ENCODE measurements around the gene DCC.
A peak's percentile ranks its signal among the peaks of the same experiment; 100 is the strongest.

DCC gene

GRCh38 chr18:52426462-52426861, 86.5 kb downstream of the DCC start:
- DNase-seq = no peak

DNA sequence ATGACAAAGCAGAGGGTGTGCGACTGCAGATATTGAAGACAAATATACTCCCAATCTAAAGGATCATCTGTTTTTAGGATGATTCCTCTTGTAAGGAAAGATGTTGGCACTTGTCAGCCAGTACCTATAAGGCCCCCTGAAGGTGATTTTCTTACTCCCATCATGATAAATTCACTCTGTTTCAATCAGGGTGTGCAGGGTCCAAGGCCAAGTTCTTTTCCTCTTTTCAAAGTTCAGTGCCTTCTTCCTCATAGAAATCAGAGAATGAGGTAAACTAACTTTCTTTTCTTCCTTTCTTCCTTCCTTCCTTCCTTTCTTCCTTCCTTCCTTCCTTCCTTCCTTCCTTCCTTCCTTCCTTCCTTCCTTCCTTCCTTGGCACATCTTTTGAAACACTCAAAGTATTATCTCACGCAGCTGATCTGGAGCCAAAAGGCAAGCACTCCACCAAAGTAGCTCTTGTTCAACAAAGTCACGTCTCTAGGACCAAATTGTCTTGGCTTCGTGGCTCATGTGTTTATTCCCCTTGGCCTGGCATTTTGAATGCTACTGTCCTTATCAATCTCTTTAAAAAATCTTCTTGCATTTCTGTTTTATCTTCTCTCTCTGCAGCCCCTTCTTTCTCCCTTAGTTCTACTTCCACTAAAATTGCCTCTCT, 87.7 kb downstream of the DCC start:
- no peak for DNase-seq

GRCh38 chr18:52431683-52432082, 91.7 kb downstream of the DCC start:
- DNase-seq = no peak

DNA sequence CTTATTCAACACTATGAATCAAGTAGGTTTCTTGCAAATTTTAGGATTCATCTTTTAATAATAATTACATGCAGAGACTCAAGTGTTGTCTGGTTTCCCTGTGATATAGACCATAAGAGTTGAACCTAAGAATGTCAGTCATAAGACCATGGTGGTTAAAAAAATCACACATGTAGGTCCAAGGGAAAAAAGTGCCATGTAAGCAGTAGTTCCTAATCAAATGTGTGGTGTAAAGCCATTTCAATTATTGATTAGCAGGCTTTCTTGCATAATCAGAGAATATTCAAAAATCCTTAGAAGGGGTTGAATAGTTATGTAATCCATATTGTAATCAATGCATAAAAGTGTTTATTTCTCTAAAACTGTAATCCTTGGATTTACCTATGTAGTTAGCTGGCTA, 93.8 kb downstream of the DCC start:
- DNase-seq = no peak

- no peak for DNase-seq
Observed at GRCh38 chr18:52435301-52435700, 95.3 kb downstream of the DCC start.

- DNase-seq = no peak
Observed at GRCh38 chr18:52437161-52437560, 97.2 kb downstream of the DCC start.

DNA sequence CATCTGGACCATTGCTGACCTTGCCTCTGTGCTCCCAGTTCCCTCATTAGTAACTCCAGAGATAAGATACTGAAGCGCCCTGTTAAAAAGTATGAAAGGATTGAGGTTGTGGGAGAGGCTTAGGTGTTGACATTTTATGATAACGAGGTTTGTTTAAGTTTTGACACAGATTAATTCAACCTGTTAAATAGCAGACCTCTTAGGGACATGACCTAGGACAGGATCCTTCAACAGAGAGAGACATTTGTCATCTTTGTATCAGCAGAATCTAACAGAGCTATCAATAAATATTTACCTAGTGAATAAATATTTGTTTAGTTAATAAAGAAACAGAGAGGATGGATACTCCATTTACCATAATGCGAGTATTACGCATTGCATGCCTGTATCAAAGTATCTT, 99.5 kb downstream of the DCC start:
- no peak for DNase-seq

- DNase-seq = peak in 1 of 2 experiments; percentile 2
Observed at GRCh38 chr18:52441794-52442193, 101.8 kb downstream of the DCC start.

GRCh38 chr18:52442686-52443085, 102.7 kb downstream of the DCC start:
- no peak for DNase-seq

- no peak for DNase-seq
Observed at GRCh38 chr18:52451256-52451655, 111.3 kb downstream of the DCC start.

DNA sequence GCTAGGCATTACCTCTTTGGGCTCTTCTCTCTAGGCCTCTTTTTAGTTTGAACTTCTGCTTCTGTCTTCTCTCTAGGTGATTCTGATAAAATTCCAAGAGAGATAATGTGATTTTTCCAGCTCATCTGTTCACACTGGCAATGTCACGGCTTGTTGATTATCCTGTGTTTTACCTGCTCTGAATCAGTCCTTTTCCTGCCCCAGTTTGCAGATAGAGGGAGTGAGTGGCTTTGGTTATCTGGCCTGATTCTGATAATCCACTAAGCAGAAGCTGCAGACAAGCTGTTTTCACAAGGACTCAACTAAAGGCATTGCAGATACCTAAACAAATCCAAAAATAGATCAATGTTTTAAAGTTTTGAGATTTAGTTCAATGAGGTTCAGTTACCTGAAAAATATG, 111.9 kb downstream of the DCC start:
- no peak for DNase-seq

GRCh38 chr18:52452427-52452826, 112.4 kb downstream of the DCC start:
- DNase-seq = no peak

DNA sequence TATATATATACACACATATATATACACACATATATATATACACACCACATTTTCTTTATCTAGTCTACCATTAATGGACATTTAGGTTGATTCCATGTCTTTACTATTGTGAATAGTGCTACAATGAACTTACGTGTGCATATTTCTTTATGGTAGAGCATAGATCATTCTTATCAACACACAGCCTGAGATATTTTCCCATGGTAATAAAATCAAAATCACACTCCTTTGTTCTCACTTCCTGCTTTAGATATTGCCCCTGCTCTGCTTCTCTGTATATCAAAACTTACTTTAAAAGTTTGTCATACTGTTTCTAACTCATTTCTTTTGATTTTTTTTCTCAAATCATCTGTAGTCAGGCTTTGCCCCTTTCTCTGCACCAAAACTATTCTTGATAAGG, 119.9 kb downstream of the DCC start:
- DNase-seq = no peak

- no peak for DNase-seq
Observed at GRCh38 chr18:52462853-52463252, 122.9 kb downstream of the DCC start.

GRCh38 chr18:52465391-52465790, 125.4 kb downstream of the DCC start:
- DNase-seq = no peak

DNA sequence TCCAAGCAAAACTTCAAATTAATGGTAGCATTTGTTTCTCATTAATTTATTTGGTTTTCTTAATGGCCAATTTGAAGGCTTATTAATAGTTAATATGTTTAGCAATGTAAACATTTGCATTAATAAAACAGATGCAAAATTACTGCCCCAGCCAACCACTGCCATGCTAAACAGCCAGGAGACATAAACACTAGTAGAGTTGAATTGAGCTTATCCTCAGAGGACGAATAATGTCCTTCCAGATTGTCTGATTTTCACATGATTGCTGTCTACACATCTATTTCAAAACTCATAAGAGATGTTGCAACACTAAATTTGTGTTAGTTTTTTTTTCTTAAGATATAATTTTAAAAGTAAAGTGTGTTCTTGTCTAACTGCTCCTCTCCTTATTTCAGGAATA, 128.5 kb downstream of the DCC start:
- no peak for DNase-seq

DNA sequence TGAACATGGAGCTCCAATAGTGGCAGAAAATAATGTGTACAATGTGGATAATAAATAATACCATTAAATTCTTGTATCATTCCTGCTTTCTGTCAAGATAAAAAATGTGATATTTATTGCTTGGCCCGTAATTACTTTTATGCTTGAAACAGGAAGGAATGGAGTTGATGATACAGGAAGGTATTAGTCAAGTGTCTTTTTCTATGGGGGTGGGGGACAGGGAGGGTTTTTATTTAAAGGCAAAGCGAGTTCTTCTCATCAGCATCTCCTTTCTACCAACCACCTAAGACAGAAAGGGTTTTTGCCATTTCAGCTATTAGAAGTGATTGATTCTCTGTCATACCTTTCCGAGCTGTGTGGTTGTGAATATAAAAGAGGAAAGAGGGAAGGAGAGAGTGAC, 135.3 kb downstream of the DCC start:
- no peak for DNase-seq

GRCh38 chr18:52481116-52481515, 141.1 kb downstream of the DCC start:
- DNase-seq = no peak

- no peak for DNase-seq
Observed at GRCh38 chr18:52484977-52485376, 145.0 kb downstream of the DCC start.

GRCh38 chr18:52486052-52486451, 146.1 kb downstream of the DCC start:
- no peak for DNase-seq

DNA sequence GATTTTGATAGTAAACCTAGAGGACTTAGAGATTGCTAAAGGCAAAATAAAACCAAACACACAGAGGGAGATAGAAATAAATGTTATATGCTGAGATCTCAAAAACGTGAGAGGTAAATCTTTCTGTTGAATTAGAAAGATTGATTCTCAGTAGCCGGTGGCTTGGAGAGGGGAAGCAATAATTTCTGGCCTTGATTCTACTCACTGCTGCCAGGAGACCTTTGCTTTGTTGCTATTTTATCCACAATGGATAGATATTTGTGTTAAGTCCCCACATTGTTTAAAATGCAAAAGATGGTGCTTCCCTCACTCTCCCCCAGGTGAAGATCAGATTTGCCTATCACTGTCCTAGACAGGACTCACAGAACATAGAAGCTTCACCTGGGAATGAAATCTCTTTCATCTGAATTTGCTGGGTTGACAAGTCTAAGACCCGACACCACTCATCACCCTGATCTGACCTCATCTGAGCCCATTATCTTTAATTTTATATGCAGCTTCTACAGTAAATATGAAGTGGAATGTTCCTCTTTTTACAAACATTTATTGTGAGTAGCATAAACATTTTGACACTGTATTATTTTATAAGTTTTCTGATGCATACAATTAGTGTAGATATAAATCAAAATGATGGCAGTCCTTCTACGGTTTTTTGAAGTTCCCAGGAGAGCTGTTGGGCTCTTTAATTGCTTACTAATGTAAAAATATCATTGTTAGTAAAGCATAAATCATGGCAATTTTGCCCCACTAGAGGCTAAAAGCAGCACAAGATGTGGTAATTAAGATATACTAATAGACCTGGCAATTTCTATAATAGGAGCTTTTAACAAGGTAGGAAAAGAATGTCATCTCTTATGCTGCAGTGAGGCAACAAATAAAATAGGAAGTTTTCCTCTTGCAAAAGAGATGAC, 149.7 kb downstream of the DCC start:
- no peak for DNase-seq

DNA sequence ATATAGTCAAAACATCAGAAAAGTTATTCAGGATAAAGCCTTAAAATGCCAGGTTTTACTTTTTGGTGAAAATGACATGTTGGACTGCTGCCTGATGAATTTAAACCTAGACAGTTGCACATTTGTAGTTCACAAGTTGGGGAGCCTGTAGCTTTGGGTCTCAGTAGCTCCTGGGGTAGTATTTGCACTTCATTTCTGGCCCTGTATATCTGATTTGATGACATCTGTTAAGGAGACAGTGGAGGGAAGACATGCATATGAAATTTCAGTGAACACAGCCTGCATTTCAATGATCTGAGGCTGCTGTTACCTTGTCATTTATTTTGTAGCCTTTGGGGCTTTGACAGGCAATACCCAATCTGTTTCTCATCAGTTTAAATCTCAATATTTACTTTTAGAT, 156.4 kb downstream of the DCC start:
- no peak for DNase-seq

GRCh38 chr18:52499016-52499415, 159.0 kb downstream of the DCC start:
- no peak for DNase-seq

DNA sequence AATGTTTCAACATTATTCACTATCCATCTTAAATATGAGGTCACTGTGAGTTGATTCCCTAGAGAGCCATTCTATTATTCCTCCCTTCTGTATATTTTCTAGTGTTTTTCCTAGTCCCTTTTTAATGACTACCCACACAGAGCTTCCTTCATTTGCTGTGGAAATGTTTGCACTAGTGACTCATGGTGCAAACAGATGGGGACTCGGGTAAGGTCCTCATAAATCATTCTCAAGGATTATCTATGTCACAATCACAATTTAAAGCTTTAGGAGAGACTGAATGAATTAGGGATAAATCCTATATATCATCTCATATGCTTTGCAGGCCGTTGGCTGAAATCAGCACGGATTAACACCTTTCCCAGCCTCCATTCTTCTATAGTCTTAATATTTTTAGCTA, 159.6 kb downstream of the DCC start:
- no peak for DNase-seq

DNA sequence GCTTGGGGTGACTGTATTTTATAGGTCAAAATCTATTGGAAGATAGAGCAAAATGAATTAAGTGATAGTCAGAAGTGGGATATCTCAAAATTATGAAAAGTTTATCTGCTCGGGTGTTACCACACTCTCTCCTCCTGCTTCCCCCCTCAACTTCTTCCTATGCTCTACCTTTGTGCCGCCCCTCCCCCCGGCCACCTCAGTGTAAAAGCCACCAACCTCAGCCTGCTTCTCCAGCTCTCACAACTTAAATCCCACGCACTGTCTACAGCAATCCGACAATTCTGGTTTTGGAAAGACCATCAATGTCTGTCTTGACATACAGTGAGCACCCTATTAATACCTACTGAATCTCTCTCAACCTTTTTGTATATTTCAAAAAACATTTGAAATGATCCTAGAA, 164.6 kb downstream of the DCC start:
- DNase-seq = no peak
